ENCODE results near the gene MARCHF3.
"Not testable (repeated sequence)": the region's sequence is repeated elsewhere in the genome, so short reads cannot be mapped to it uniquely, and the experiment has no call there.

The MARCHF3 gene

GRCh38 chr5:126845470-126846070, 184.8 kb downstream of the MARCHF3 start:
- peak; percentile 50 to 69 (median 69) for DNase-seq

GRCh38 chr5:126843375-126843774, 187.0 kb downstream of the MARCHF3 start:
- DNase-seq, result not testable (repeated sequence)

- DNase-seq, result not testable (repeated sequence)
Observed at GRCh38 chr5:126839407-126839806, 191.0 kb downstream of the MARCHF3 start.

- DNase-seq, result peak; percentile 8 to 32 (median 22)
Observed at GRCh38 chr5:126837906-126838539, 192.3 kb downstream of the MARCHF3 start.

GRCh38 chr5:126837242-126837641, 193.1 kb downstream of the MARCHF3 start:
- no peak for DNase-seq

GRCh38 chr5:126836778-126837177, 193.6 kb downstream of the MARCHF3 start:
- DNase-seq, result no peak

GRCh38 chr5:126831156-126831555, 199.2 kb downstream of the MARCHF3 start:
- DNase-seq, result no peak

GRCh38 chr5:126830061-126830460, 200.3 kb downstream of the MARCHF3 start:
- DNase-seq, result no peak

- no peak for DNase-seq
Observed at GRCh38 chr5:126829098-126829497, 201.3 kb downstream of the MARCHF3 start.

GRCh38 chr5:126826619-126827215, 203.6 kb downstream of the MARCHF3 start:
- DNase-seq, result no peak

GRCh38 chr5:126819253-126819652, 211.1 kb downstream of the MARCHF3 start:
- DNase-seq, result no peak

- no peak for DNase-seq
Observed at GRCh38 chr5:126818736-126819135, 211.6 kb downstream of the MARCHF3 start.

All from suppressor macrophage treated with lipopolysaccharide for 1 hour (primary cell).